GM12892 (cell line): ENCODE data around the gene BRD8.

Experiments used
- DNase-seq: peaks from one replicate; pipeline ENCODE4 v3.0.0; 2011; ENCODE audit not compliant: insufficient read length
- FAIRE-seq: peaks from 2 replicates; lab custom pipeline; 2011; peaks lifted over from hg19 to GRCh38; lab: Jason Lieb, UNC
- POLR2A ChIP-seq: IDR thresholded peaks from 2 replicates; pipeline ENCODE4 v1.6.1; 2011; ENCODE audit warnings: low read depth, low read length, control low read depth
- POLR2AphosphoS5 ChIP-seq: IDR thresholded peaks from 2 replicates; pipeline ENCODE4 v1.6.1; 2011; ENCODE audit warnings: low read depth, low read length, control low read depth
- TAF1 ChIP-seq: IDR thresholded peaks from 2 replicates; pipeline ENCODE4 v1.6.1; 2011; ENCODE audit warnings: low read depth, mild to moderate bottlenecking, control low read depth, low read length, borderline replicate concordance

Gene BRD8

GRCh38 chr5:138192826-138193225 is 14.4 kb upstream of the BRD8 start:
- no peak for TF ChIP-seq POLR2A
- no peak for TF ChIP-seq POLR2AphosphoS5
- no peak for TF ChIP-seq TAF1
- no peak for FAIRE-seq
- DNase-seq = no peak

GRCh38 chr5:138188626-138189025 is 10.2 kb upstream of the BRD8 start:
- no peak for DNase-seq
- TF ChIP-seq POLR2A (no peak), POLR2AphosphoS5 (no peak), TAF1 (no peak)
- FAIRE-seq = no peak

GRCh38 chr5:138186002-138186447 is 7.6 kb upstream of the BRD8 start:
- TF ChIP-seq POLR2AphosphoS5 = peak; percentile 52; the same call in 1 of the 2 replicates
- no peak for TF ChIP-seq TAF1
- FAIRE-seq (no peak), DNase-seq (no peak)

- TF ChIP-seq POLR2AphosphoS5 (no peak), POLR2A (no peak), TAF1 (no peak)
- FAIRE-seq (no peak), DNase-seq (no peak)
These were observed 4.4 kb upstream of the BRD8 start for GRCh38 chr5:138182808-138183207.

GRCh38 chr5:138180841-138181240 is 2.4 kb upstream of the BRD8 start:
- DNase-seq = no peak
- FAIRE-seq = no peak
- TF ChIP-seq POLR2A (no peak), POLR2AphosphoS5 (no peak), TAF1 (no peak)

- DNase-seq (no peak), FAIRE-seq (peak; percentile 36)
- TF ChIP-seq TAF1 = no peak
- no peak for TF ChIP-seq POLR2AphosphoS5
- no peak for TF ChIP-seq POLR2A
These were observed 1.9 kb upstream of the BRD8 start for GRCh38 chr5:138180183-138180782.

GRCh38 chr5:138179277-138179857 is 937 bp upstream of the BRD8 start:
- DNase-seq = no peak
- FAIRE-seq = no peak
- TF ChIP-seq POLR2A (no peak), POLR2AphosphoS5 (no peak), TAF1 (no peak)

GRCh38 chr5:138177941-138178515 is 402 bp downstream of the BRD8 start:
- FAIRE-seq = no peak
- TF ChIP-seq POLR2AphosphoS5 (no peak), TAF1 (no peak), POLR2A (no peak)
- DNase-seq = no peak

GRCh38 chr5:138170299-138170698 is 8.1 kb downstream of the BRD8 start:
- TF ChIP-seq POLR2A (no peak), TAF1 (no peak), POLR2AphosphoS5 (no peak)
- FAIRE-seq = no peak
- no peak for DNase-seq

GRCh38 chr5:138169124-138169523 is 9.3 kb downstream of the BRD8 start:
- no peak for DNase-seq
- FAIRE-seq = no peak
- TF ChIP-seq TAF1 = no peak
- no peak for TF ChIP-seq POLR2AphosphoS5
- TF ChIP-seq POLR2A = no peak

- no peak for FAIRE-seq
These were observed 14.7 kb downstream of the BRD8 start for GRCh38 chr5:138163721-138164120.

GRCh38 chr5:138160706-138161105 is 17.7 kb downstream of the BRD8 start:
- DNase-seq (no peak), FAIRE-seq (no peak)

More at GRCh38 chr5:138163721-138164120, 14.7 kb downstream of the BRD8 start:
- no peak for DNase-seq
- TF ChIP-seq TAF1 (no peak), POLR2AphosphoS5 (no peak), POLR2A (no peak)

More at GRCh38 chr5:138160706-138161105, 17.7 kb downstream of the BRD8 start:
- no peak for TF ChIP-seq POLR2AphosphoS5
- no peak for TF ChIP-seq POLR2A
- no peak for TF ChIP-seq TAF1
